Activated CD4-positive, CD25-positive, alpha-beta regulatory T cell treated with anti-CD3 and anti-CD28 coated beads, Interleukin-2, amount 50 U/mL, for 72 hours (primary cell): Measurements from ENCODE around the gene PFKL.
A peak's percentile ranks its signal among the peaks of the same experiment; 100 is the strongest.

ENCODE experiments used
- DNase-seq: peaks from one replicate; pipeline ENCODE4 v3.0.0; 2021

Gene PFKL

DNA sequence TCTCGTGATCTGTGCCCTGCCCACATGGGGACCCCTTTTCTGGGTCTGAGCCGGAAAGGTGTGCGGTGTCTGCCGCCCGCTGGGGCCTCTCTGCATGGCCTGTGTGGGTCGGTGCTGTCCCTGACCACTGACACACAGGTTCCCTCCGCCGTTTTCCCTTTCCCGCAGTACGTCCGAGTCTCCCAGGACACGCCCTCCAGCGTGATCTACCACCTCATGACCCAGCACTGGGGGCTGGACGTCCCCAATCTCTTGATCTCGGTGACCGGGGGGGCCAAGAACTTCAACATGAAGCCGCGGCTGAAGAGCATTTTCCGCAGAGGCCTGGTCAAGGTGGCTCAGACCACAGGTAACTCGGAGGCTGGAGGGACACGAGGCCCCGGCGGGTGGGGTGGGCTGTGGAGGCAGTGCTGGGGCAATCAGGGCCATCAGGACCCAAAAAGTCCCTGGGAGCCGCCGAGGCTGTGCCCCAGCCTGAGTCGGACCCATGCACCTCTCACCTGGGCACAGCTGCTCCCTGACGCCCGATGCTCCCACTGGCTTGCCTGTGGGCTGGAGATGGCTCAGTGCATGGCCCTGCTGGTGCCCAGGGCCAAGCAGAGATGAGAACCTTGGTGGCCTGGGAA lies 66.8 kb downstream of the PFKL start:
- no peak for DNase-seq

DNA sequence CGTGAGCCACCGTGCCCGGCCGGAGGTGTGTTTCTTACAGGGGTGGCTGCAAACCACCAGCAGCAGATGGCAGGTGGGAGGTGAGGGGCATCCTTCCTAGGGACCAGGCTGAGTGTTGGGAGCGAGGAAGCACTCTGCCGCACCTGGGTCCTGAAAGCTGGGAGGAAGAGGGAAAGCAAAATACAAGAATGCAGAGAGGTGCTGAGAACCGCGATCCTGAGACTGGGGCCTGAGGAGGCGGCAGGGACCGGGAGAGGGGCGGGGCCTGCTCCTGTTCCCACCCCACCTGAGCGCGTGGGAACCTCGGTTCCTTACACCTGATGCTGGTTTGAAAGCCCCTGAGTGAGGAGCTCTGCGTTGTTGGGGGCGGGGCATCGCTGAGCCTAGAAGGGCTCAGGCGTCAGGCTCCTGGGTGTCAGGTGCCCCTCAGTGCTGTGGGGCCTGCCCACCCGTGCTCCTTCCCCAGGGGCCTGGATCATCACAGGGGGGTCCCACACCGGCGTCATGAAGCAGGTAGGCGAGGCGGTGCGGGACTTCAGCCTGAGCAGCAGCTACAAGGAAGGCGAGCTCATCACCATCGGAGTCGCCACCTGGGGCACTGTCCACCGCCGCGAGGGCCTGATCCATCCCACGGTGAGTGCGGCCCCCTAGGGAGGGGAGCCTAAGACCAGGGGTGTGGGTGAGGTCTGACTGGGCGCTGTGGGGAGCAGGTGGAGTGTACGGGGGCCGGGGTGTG lies 69.0 kb downstream of the PFKL start:
- peak; percentile 17 for DNase-seq

DNA sequence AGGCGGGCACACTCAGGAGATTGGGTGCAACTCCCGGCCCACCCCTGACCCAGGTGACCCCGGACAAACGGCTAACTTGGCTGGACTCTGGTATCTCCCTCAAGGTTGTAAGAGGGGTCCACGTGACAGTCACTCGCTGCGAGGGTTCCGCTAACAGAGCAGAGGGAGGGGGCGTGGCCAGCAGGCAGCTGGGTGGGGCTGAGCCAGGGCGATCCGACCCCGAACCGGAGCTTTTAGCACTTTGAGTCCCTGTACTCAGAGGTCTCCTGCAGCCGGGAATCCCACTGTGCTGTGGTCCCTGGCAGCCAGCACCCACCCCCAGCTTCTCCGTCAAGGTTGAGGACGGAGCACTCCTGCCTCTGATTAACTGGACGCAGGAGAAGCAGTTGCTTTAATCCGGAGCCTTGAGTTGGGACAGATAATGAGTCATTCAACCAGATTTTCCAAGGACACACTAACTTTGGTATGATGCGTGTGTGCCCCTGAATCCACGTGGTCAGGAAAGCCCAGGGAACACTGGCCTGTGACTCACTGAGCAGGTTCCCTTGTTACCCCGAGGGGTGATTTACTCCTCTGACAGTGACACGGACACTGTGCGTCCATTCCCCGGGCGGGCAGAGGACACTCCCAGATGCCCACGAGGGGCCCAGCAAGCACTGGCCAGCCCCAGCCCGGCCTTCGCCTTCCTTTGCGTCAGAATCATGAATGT lies 70.3 kb downstream of the PFKL start:
- peak; percentile 24 for DNase-seq

DNA sequence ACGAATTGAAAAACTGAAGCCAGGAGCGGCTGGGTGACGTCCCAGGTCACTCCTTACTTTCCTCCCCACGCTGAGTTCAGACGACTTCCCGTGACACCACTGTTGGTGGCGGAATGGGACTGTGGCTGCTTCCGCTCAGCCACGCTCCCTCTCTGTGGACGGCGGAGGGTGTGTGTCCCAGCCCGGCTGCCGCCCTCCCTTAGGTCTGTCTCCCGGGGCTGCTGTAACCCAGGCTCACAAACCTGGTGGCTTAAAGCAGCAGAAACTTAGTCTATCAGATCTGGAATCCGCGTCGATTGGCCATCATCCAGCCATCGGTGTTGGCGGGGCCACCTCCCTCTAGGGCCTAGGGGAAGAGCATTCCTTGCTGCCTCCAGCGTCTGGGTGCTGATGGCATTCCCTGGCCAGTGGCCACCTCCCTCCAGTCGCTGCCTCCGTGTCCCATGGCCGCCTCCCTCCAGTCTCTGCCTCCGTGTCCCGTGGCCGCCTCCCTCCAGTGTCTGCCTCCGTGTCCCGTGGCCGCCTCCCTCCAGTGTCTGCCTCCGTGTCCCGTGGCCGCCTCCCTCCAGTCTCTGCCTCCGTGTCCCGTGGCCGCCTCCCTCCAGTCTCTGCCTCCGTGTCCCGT lies 71.0 kb downstream of the PFKL start:
- peak; percentile 17 for DNase-seq

DNA sequence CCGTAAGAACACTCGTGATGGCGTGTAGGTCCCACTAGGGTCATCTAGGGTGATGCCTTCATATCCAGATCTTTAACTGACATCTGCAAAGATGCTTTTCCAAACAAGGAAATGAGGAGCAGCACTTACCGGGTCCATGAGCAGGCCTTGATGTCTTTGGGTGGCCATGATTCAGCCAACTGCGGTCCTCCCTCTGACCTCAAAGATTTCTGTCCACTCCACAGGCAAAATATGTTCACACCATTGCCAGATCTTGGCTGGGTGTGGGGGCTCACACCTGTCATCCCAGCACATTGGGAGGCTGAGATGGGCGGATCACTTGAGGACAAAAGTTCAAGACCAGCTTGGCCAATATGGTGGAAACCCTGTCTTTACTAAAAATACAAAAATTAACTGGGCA lies 71.7 kb downstream of the PFKL start:
- DNase-seq, result no peak

DNA sequence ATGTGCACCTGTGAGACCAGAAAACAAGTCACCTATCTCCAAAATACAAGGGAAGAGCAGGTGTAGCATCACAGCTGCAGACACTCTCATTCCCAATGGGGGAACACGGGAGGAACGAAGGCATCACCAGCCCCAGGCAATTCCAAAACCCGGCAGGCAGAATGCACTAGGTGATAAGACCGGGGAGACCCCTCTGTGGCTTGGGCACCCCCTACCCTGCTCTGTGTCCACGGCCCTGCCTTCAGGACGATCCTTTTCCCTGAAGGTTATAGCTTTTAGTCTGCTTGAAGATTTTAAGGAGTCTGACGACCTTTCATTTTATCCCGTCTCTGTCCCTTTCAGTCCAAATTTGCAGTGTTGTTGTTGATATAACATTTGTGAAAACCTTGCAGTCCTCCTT lies 72.8 kb downstream of the PFKL start:
- no peak for DNase-seq

DNA sequence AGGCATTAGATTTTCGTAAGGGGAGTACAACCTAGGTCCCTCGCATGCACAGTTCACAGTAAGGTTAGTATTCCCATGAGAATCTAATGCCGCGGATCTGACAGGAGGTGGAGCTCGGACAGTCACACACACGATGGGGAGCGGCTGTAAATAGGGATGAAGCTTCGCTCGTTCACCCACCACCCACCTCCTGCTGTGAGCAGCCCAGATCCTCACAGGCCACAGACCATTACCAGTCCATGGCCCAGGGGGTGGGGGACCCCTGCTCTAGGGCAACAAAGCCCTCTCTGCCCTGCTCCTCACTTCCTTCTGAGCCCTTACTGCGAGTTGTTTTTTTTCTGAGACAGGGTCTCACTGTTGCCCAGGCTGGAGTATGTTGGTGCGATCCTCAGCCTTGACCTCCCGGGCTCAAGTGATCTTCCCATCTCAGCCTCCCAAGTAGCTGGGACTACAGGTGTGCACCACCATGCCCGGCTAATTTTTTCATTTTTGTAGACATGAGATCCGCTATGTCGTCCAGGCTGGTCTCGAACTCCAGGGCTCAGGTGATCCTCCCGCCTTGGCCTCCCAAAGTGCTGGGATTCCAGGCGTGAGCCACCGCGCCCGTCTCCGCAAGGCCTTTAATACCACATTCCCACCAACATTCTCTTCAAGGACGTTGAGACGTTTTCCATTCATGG lies 74.9 kb downstream of the PFKL start:
- no peak for DNase-seq

DNA sequence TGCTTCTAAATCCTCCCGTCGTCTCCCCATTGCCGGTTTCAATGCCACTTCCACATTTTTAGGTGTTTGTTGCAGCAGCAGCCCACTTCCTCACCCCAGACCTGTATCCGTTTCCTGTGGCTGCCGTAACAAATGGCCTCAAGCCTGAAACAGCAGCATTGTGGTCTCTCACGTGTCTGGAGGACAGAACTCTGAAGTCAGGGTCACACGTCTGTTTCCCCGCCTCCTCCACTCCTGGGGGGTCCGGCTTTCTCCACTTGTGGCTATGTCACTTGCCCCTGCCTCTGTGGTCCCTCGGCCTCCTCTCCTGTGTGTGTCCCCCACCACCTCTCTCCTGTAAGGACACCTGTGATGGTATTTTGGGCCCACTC lies 75.4 kb downstream of the PFKL start:
- no peak for DNase-seq

DNA sequence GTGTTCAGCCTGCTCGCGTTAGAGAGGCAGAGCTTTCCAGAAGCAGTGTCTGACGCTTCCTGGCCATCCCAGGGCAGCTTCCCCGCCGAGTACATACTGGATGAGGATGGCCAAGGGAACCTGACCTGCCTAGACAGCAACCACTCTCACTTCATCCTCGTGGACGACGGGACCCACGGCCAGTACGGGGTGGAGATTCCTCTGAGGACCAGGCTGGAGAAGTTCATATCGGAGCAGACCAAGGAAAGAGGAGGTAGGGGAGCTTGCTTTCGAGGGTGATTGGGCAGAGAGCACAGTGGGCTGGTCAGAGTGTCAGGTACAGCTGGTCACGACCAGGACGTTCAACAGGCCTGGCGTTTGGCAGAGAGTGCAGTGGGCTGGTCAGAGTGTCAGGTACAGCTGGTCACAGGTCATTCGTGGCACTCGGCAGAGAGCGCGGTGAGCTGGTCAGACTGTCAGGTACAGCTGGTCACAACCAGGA lies 75.9 kb downstream of the PFKL start:
- no peak for DNase-seq

DNA sequence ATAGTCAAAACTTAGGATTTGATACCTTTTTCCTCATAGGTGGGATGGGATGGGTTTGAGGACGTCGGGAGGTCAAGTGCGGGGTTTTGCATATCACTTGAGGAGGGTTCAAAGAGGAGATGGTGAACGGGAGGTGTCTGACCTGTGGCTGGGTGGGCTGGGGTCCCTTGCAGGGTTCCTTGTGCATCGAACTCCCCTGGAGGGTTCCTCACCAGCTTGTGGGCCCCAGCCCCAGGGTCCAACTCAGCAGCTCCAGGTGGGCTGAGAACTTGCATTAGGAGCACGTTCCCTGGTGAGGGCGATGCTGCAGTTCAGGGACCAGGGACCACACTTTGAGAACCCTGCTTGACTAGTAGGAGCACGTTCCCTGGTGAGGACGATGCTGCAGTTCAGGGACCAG lies 76.8 kb downstream of the PFKL start:
- no peak for DNase-seq
